ENCODE data around the gene ISCA2.
A peak's percentile ranks its signal among the peaks of the same experiment; 100 is the strongest.

ISCA2 gene

GRCh38 chr14:74476107-74476506, 17.5 kb upstream of the ISCA2 start:
- Histone ChIP-seq H3K23ac (ENCODE audit: low read length) (no peak overlapping the region), H3K4me2 (ENCODE audit: low read length) (no peak overlapping the region), H3K4ac (ENCODE audit: low read depth, low read length) (no peak overlapping the region), H2BK5ac (ENCODE audit: low read length) (no peak overlapping the region), H3K9ac (ENCODE audit: low read length) (no peak overlapping the region), H2BK120ac (ENCODE audit: low read depth, low read length) (no peak overlapping the region), H3K79me2 (ENCODE audit: control insufficient read depth, insufficient read depth, low read length) (no peaks in the 10 kb centered on the region), H3K36me3 (ENCODE audit: control insufficient read depth, insufficient read depth, low read length) (peaks cover 7% of the 10 kb centered on the region), H2AK5ac (ENCODE audit: low read length) (no peak overlapping the region), H4K5ac (ENCODE audit: low read length) (no peak overlapping the region), H3K18ac (ENCODE audit: low read length) (no peak overlapping the region), H3K4me1 (ENCODE audit: control insufficient read depth, low read depth, low read length) (peaks cover 3% of the 10 kb centered on the region), H2BK15ac (replicated peaks; ENCODE audit: low read depth) (no peak overlapping the region), H3K4me3 (ENCODE audit: low read length) (no peak overlapping the region), H4K8ac (ENCODE audit: low read depth, low read length) (no peak overlapping the region), H3K56ac (ENCODE audit: low read length) (no peak overlapping the region), H3K79me1 (ENCODE audit: low read length) (no peaks in the 10 kb centered on the region), H3K27me3 (ENCODE audit: insufficient read depth, low read length, poor library complexity) (no peaks in the 10 kb centered on the region), H3K27ac (ENCODE audit: low read depth, low read length) (no peak overlapping the region)
- no peak for DNase-seq
- no CpG with 5 or more reads among the region's 4 CpGs for WGBS (ENCODE audit: extremely low coverage, insufficient coverage, low lambda C conversion rate)

GRCh38 chr14:74476607-74477006, 17.0 kb upstream of the ISCA2 start:
- DNase-seq: peak; percentile 67
- Histone ChIP-seq H3K9ac (ENCODE audit: low read length) (no peak overlapping the region), H3K27me3 (ENCODE audit: insufficient read depth, low read length, poor library complexity) (no peaks in the 10 kb centered on the region), H3K79me1 (ENCODE audit: low read length) (no peaks in the 10 kb centered on the region), H3K4me3 (ENCODE audit: low read length) (no peak overlapping the region), H3K4ac (ENCODE audit: low read depth, low read length) (no peak overlapping the region), H4K8ac (ENCODE audit: low read depth, low read length) (no peak overlapping the region), H3K23ac (ENCODE audit: low read length) (no peak overlapping the region), H2BK120ac (ENCODE audit: low read depth, low read length) (no peak overlapping the region), H4K5ac (ENCODE audit: low read length) (no peak overlapping the region), H2BK5ac (ENCODE audit: low read length) (no peak overlapping the region), H3K4me1 (ENCODE audit: control insufficient read depth, low read depth, low read length) (peaks cover 3% of the 10 kb centered on the region), H3K36me3 (ENCODE audit: control insufficient read depth, insufficient read depth, low read length) (peaks cover 7% of the 10 kb centered on the region), H3K18ac (ENCODE audit: low read length) (no peak overlapping the region), H2BK15ac (replicated peaks; ENCODE audit: low read depth) (no peak overlapping the region), H2AK5ac (ENCODE audit: low read length) (no peak overlapping the region), H3K27ac (ENCODE audit: low read depth, low read length) (no peak overlapping the region), H3K56ac (ENCODE audit: low read length) (no peak overlapping the region), H3K79me2 (ENCODE audit: control insufficient read depth, insufficient read depth, low read length) (no peaks in the 10 kb centered on the region), H3K4me2 (ENCODE audit: low read length) (no peak overlapping the region)
- WGBS (ENCODE audit: extremely low coverage, insufficient coverage, low lambda C conversion rate): no CpG with 5 or more reads among the region's 3 CpGs

- Histone ChIP-seq H4K8ac (ENCODE audit: low read depth, low read length) (no peak overlapping the region), H3K27ac (ENCODE audit: low read depth, low read length) (no peak overlapping the region), H3K36me3 (ENCODE audit: control insufficient read depth, insufficient read depth, low read length) (peaks cover 6% of the 10 kb centered on the region), H2BK5ac (ENCODE audit: low read length) (peak overlapping the region; percentile 51), H3K56ac (ENCODE audit: low read length) (peak overlapping the region; percentile 73), H3K4me1 (ENCODE audit: control insufficient read depth, low read depth, low read length) (peaks cover 5% of the 10 kb centered on the region), H4K5ac (ENCODE audit: low read length) (no peak overlapping the region), H3K27me3 (ENCODE audit: insufficient read depth, low read length, poor library complexity) (no peaks in the 10 kb centered on the region), H2BK15ac (replicated peaks; ENCODE audit: low read depth) (no peak overlapping the region), H3K4me2 (ENCODE audit: low read length) (no peak overlapping the region), H3K9ac (ENCODE audit: low read length) (no peak overlapping the region), H3K79me1 (ENCODE audit: low read length) (no peaks in the 10 kb centered on the region), H2AK5ac (ENCODE audit: low read length) (no peak overlapping the region), H3K79me2 (ENCODE audit: control insufficient read depth, insufficient read depth, low read length) (no peaks in the 10 kb centered on the region), H3K4me3 (ENCODE audit: low read length) (no peak overlapping the region), H3K18ac (ENCODE audit: low read length) (no peak overlapping the region), H3K4ac (ENCODE audit: low read depth, low read length) (no peak overlapping the region), H3K23ac (ENCODE audit: low read length) (no peak overlapping the region), H2BK120ac (ENCODE audit: low read depth, low read length) (no peak overlapping the region)
- peak; percentile 75 for DNase-seq
- no CpG with 5 or more reads among the region's 2 CpGs for WGBS (ENCODE audit: extremely low coverage, insufficient coverage, low lambda C conversion rate)
Observed at GRCh38 chr14:74478996-74479635, 14.4 kb upstream of the ISCA2 start.

- Histone ChIP-seq H3K79me2 (ENCODE audit: control insufficient read depth, insufficient read depth, low read length) (no peaks in the 10 kb centered on the region), H2BK5ac (ENCODE audit: low read length) (no peak overlapping the region), H3K18ac (ENCODE audit: low read length) (no peak overlapping the region), H3K79me1 (ENCODE audit: low read length) (no peaks in the 10 kb centered on the region), H2BK15ac (replicated peaks; ENCODE audit: low read depth) (no peak overlapping the region), H3K4me1 (ENCODE audit: control insufficient read depth, low read depth, low read length) (peaks cover 5% of the 10 kb centered on the region), H4K8ac (ENCODE audit: low read depth, low read length) (no peak overlapping the region), H3K56ac (ENCODE audit: low read length) (no peak overlapping the region), H2BK120ac (ENCODE audit: low read depth, low read length) (no peak overlapping the region), H3K9ac (ENCODE audit: low read length) (no peak overlapping the region), H3K36me3 (ENCODE audit: control insufficient read depth, insufficient read depth, low read length) (peaks cover 8% of the 10 kb centered on the region), H2AK5ac (ENCODE audit: low read length) (no peak overlapping the region), H3K27me3 (ENCODE audit: insufficient read depth, low read length, poor library complexity) (no peaks in the 10 kb centered on the region), H3K4me3 (ENCODE audit: low read length) (no peak overlapping the region), H3K4me2 (ENCODE audit: low read length) (no peak overlapping the region), H4K5ac (ENCODE audit: low read length) (no peak overlapping the region), H3K23ac (ENCODE audit: low read length) (no peak overlapping the region), H3K4ac (ENCODE audit: low read depth, low read length) (no peak overlapping the region), H3K27ac (ENCODE audit: low read depth, low read length) (no peak overlapping the region)
- WGBS (ENCODE audit: extremely low coverage, insufficient coverage, low lambda C conversion rate): no CpG with 5 or more reads among the region's 4 CpGs
- DNase-seq: no peak
Observed at GRCh38 chr14:74480046-74480445, 13.5 kb upstream of the ISCA2 start.

DNA sequence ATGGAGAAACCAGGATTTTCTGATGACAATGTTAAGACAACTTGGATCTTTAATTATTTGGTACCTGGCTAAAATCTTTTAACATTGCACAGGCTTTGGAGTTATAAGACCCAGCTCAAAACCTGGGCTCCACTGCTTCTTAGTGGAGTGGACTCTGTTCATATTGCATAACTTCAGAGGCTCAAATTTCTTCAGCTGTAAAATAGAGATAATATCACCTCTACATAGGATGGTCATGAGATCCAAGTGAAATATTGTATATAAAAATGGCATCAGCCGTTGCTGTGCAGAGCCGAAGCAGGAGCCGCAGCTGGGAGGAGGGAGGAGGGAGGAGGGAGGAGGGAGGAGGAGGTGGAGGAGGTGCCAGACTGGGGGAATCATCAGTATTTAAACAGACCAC, 11.0 kb upstream of the ISCA2 start:
- H3K4ac ChIP-seq (ENCODE audit: low read depth, low read length): no peak overlapping the region
- H3K27ac ChIP-seq (ENCODE audit: low read depth, low read length): no peak overlapping the region
- no peak overlapping the region for H3K9ac ChIP-seq (ENCODE audit: low read length)
- peaks cover 5% of the 10 kb centered on the region for H3K4me1 ChIP-seq (ENCODE audit: control insufficient read depth, low read depth, low read length)
- DNase-seq: no peak
- H2BK5ac ChIP-seq (ENCODE audit: low read length): no peak overlapping the region
- H2AK5ac ChIP-seq (ENCODE audit: low read length): no peak overlapping the region
- H3K79me2 ChIP-seq (ENCODE audit: control insufficient read depth, insufficient read depth, low read length): no peaks in the 10 kb centered on the region
- no peak overlapping the region for H3K4me2 ChIP-seq (ENCODE audit: low read length)
- peaks cover 8% of the 10 kb centered on the region for H3K36me3 ChIP-seq (ENCODE audit: control insufficient read depth, insufficient read depth, low read length)
- H2BK15ac ChIP-seq (replicated peaks; ENCODE audit: low read depth): no peak overlapping the region
- H4K8ac ChIP-seq (ENCODE audit: low read depth, low read length): no peak overlapping the region
- no CpG with 5 or more reads among the region's 3 CpGs for WGBS (ENCODE audit: extremely low coverage, insufficient coverage, low lambda C conversion rate)
- peaks cover 3% of the 10 kb centered on the region for H3K79me1 ChIP-seq (ENCODE audit: low read length)
- H3K56ac ChIP-seq (ENCODE audit: low read length): no peak overlapping the region
- no peaks in the 10 kb centered on the region for H3K27me3 ChIP-seq (ENCODE audit: insufficient read depth, low read length, poor library complexity)
- no peak overlapping the region for H2BK120ac ChIP-seq (ENCODE audit: low read depth, low read length)
- H3K23ac ChIP-seq (ENCODE audit: low read length): no peak overlapping the region
- H4K5ac ChIP-seq (ENCODE audit: low read length): no peak overlapping the region
- no peak overlapping the region for H3K4me3 ChIP-seq (ENCODE audit: low read length)
- H3K18ac ChIP-seq (ENCODE audit: low read length): no peak overlapping the region

DNA sequence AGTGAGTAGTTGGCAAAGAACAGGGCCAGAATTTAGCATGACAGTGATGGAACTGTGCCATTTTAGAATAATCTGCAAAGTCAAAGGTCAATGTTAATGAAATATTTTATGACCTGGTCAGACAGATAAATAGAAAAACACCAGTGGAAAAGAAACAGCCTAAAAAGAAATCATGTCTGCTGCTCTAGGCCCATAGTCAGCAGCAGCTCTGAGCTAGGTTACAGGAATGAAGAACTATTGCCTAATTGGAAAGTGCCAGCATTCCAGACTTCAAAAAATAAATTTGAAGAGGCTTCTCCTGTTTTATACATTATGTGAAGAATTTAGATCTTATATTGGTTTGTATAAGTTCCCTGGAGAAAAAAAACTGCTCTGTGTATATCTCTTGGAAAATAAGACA, 10.2 kb upstream of the ISCA2 start:
- Histone ChIP-seq H3K4me2 (ENCODE audit: low read length) (no peak overlapping the region), H2BK5ac (ENCODE audit: low read length) (no peak overlapping the region), H3K23ac (ENCODE audit: low read length) (no peak overlapping the region), H3K56ac (ENCODE audit: low read length) (no peak overlapping the region), H3K79me2 (ENCODE audit: control insufficient read depth, insufficient read depth, low read length) (peaks cover 4% of the 10 kb centered on the region), H3K4me3 (ENCODE audit: low read length) (no peak overlapping the region), H2AK5ac (ENCODE audit: low read length) (no peak overlapping the region), H3K27ac (ENCODE audit: low read depth, low read length) (no peak overlapping the region), H2BK15ac (replicated peaks; ENCODE audit: low read depth) (no peak overlapping the region), H3K27me3 (ENCODE audit: insufficient read depth, low read length, poor library complexity) (no peaks in the 10 kb centered on the region), H3K4ac (ENCODE audit: low read depth, low read length) (no peak overlapping the region), H2BK120ac (ENCODE audit: low read depth, low read length) (no peak overlapping the region), H3K18ac (ENCODE audit: low read length) (no peak overlapping the region), H3K9ac (ENCODE audit: low read length) (no peak overlapping the region), H4K8ac (ENCODE audit: low read depth, low read length) (no peak overlapping the region), H4K5ac (ENCODE audit: low read length) (no peak overlapping the region), H3K4me1 (ENCODE audit: control insufficient read depth, low read depth, low read length) (peaks cover 5% of the 10 kb centered on the region), H3K36me3 (ENCODE audit: control insufficient read depth, insufficient read depth, low read length) (peaks cover 8% of the 10 kb centered on the region), H3K79me1 (ENCODE audit: low read length) (peaks cover 9% of the 10 kb centered on the region)
- no peak for DNase-seq
